ENCODE data around the gene PIK3IP1. TPM values are rescaled to one million over a fixed set of nuclear protein-coding genes. Genes with fewer than 3 reads are reported as not detected.
"Not testable (repeated sequence)": the region's sequence is repeated elsewhere in the genome, so short reads cannot be mapped to it uniquely, and the experiment has no call there.

PIK3IP1 gene
- total RNA-seq, 1 donor from 2014 or later: 17.3 TPM

- DNase-seq (ENCODE audit: low spot score): no peak
Observed at GRCh38 chr22:31250740-31251600, 41.3 kb downstream of the PIK3IP1 start.

DNA sequence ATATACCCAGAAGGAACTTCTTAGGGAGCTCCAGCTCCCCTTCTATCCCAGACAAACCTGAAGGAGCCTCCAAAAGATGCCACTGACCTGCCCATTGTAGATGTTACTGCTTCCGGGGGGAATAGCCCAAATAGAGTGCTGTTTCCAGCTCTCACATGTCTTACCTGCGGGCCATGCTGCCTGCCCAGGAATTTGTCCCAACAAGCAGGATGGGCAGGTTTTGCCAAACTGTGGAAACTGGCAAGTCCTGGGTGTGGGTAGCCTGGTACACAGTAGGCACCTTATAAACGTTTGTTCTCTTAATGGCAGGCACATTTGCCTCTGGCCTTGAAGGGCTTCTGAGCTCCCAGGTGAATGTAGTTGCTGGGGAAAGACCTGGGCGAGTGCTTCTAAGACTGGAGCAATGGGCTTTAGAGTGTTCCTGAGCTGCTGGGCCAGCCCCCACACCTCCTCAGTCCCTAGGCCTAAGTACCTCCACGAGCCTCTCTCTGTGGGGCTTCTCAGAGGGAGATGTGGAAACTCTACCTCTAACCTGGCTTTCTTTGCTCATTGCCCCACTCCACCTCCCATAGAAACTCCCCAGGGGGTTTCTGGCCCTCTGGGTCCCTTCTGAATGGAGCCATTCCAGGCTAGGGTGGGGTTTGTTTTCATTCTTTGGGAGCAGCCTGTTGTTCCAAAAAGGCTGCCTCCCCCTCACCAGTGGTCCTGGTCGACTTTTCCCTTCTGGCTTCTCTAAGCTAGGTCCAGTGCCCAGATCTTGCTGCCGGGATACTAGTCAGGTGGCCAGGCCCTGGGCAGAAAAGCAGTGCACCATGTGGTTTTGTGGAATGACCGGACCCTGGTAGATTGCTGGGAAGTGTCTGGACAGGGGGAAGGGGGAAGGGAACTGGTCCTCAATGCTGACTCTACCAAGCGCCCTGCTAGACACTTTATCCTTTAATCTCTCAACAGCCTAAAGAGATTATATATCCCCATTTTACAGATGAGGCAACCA is 43.0 kb downstream of the PIK3IP1 start:
- DNase-seq (ENCODE audit: low spot score): peak; percentile 50

DNA sequence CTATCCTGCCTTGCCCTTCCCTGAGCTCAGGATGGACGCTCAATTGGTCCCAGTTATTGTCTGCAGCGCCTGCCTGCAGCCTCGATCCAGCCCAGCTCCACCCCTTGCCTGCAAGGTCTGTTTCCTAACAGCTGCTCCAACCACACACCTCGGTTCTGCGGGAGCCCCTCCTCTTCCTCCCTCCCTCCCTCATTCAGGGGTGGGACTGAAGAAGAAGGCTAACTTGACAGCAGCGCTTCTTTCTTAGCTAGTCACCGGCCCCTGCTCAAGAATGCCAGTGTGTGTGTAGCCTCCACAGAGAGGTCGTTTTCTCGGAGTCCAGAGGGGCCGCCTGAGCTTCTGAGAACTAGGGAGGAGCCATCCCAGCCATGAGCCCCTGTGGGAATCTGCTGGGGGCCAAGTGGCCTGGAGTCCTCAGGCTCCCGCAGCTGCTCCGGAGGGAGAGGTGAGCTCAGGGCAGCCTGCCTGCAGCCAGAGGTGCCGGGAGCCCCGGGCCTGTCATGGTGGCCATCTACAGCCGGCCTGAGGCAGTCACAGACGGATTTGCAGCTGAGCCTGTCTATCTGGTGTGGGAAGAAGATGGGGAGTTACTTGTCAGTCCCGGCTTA is 44.0 kb downstream of the PIK3IP1 start:
- DNase-seq (ENCODE audit: low spot score): peak; percentile 96

DNA sequence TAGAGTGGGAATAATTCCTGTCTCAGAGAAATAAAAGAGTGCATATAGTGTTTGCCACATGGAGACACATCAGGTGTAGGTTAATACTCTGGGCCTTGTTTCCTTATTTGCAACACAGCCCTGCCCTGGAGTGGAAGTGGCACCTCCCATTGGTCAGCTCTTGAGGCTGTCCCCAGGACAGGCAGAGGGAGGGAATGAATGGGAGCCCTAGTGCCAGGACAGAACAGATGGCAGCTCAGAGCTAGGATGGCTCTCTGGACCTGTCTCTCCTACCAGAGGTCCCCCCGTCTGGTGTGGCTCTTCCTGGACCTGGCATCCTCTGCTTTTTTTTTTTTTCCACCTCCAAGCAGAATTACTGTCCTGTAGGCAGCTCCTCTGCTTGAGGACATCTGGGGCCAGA is 44.6 kb downstream of the PIK3IP1 start:
- no peak for DNase-seq (ENCODE audit: low spot score)

- DNase-seq (ENCODE audit: low spot score): no peak
Observed at GRCh38 chr22:31246687-31247086, 45.6 kb downstream of the PIK3IP1 start.

- not testable (repeated sequence) for DNase-seq (ENCODE audit: low spot score)
Observed at GRCh38 chr22:31245998-31246397, 46.3 kb downstream of the PIK3IP1 start.

DNA sequence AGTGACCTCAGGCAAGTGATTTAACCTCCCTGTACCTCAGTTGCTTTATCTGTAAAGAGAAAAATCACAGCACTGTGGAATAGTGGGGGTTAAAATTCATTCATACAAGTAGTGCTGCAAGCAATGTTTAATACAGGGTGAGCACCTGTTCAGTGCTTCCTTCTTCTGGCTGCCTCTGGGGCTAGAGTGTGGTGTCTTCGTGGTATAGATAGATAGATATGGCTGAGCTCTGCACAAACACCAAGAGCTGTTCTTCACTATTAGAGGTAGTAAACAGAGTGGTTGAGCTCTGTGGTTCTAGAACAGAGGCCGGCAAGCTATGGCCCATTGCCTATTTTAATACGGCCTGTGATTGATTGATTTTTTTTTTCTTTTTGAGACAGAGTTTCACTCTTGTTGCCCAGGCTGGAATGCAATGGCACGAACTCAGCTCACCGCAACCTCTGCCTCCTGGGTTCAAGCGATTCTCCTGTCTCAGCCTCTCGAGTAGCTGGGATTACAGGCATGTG is 47.3 kb downstream of the PIK3IP1 start:
- no peak for DNase-seq (ENCODE audit: low spot score)

DNA sequence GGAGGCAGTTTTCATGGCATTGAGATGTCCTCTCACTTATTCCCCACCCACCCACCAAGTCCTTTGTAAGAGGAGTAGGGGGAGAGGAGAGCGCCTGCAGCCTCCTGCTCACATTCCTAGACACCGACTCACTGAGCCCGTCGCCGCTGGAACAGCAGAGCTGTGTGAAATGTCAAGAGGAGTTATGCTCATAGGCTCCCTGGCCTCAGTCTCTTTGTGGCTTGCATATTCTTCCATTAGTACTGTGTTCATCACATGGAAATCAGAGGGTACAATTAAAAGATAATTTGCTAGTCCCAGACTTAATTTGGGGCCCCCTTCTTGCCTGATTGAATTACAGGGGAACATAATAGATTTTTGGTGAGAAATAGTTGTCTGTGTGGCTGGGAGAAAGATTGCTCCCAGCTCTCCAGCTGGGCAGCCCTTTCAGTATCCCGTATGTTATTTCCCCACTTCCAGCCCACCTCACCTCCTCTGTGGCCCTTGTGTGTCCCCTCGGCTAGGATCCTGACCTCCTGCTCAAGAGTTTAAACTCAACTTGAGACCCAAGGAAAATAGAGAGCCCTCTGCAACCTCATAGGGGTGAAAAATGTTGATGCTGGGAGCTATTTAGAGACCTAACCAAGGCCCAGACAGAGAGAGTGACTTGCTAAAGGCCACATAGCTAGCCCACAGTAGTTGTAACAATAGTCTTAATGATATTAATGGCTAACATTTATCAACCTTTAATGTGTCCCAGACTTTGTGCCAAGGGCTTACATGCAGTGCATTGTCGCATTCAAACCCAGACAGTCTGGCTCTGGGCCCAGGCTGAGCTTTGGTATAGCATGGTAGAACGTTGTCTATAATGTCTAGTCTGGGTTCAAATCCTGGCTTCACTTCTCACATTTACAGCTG is 48.0 kb downstream of the PIK3IP1 start:
- peak; percentile 91 for DNase-seq (ENCODE audit: low spot score)

GRCh38 chr22:31243339-31244045 is 48.8 kb downstream of the PIK3IP1 start:
- no peak for DNase-seq (ENCODE audit: low spot score)

DNA sequence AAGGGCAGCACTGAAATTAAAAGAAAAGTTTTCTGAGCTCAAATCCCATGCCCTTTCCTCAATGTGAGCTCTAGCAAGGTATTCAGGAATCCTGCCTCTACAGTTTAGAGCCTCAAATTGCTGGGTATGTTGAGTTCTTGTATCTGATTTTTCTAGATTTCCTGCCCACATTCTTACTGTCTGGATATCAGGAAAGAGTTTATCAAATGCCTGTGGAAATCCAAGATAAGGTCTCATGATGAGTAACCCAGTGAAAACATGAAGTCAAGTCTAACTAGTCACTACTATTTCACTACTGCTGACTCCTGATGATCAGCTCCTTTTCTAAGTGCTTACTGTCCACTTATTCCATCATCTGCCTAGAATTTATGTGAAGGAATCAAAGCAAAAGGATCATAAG is 50.4 kb downstream of the PIK3IP1 start:
- peak; percentile 85 for DNase-seq (ENCODE audit: low spot score)

GRCh38 chr22:31241200-31241599 is 51.1 kb downstream of the PIK3IP1 start:
- no peak for DNase-seq (ENCODE audit: low spot score)

DNA sequence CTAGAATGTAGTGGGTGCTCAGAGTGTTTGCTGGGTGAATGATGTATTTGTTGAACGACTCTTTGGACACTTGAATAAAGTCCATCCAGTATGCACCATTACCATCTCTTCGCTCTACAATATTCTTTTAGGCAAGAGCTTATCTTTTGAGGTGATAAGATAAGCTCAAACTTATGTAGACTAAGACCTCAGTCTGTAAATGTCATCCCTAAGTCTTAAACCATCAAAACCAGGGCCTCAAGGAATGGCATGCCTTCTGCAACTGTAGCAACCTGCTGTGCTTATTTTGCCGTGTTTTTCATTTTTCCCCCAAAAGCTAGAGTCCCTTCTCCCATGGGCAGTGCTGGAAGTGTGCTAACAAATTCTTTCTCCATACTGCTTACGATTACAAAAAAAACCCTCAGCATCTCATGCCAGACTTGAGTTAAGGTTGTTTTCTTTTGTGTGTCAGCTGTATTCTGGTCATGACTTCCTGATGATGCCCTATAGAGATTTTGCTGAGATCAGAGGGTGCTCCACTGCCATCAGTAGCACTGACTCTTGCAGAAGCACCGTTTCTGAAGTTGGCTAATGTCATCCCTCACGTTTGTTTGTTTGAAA is 52.4 kb downstream of the PIK3IP1 start:
- DNase-seq (ENCODE audit: low spot score): peak; percentile 64

DNA sequence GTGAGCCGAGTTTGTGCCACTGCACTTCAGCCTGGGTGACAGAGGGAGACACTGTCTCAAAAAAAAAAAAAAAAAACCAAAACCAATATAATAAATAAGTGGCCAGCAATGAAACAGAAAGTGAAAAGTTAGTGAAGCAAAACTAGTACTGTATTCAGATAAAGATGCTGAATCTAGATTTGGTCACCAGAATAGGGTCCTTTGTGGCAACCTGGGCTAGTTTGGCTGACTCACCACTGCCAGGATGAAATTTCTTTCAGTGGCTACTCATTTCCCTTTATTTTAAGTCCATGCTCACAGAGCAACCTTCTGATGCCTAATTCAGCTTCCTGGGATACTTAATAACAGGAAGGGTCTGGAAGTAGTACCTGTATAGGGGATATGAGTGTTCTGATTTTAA is 54.2 kb downstream of the PIK3IP1 start:
- no peak for DNase-seq (ENCODE audit: low spot score)

DNA sequence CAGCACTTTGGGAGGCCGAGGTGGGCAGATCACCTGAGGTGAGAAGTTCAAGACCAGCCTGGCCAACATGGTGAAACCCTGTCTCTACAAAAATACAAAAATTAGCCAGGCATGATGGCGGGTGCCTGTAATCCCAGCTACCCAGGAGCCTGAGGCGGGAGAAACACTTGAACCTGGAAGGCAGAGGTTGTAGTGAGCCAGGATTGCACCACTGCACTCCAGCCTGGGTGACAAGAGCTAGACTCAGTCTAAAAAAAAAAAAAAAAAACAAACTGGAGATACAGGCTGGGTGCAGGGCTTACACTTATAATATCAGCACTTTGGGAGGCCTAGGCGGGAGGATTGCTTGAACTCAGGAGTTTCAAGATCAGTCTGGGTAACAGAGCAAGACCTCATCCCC is 56.2 kb downstream of the PIK3IP1 start:
- not testable (repeated sequence) for DNase-seq (ENCODE audit: low spot score)

GRCh38 chr22:31235081-31235480 is 57.2 kb downstream of the PIK3IP1 start:
- peak; percentile 44 for DNase-seq (ENCODE audit: low spot score)

GRCh38 chr22:31233001-31233400 is 59.3 kb downstream of the PIK3IP1 start:
- DNase-seq (ENCODE audit: low spot score): no peak
